Stimulated activated CD4-positive, alpha-beta T cell treated with anti-CD3 and anti-CD28 coated beads, Interleukin-12 subunit alpha, Interleukin-12 subunit beta, amount 100 ng/mL, for 24 hours (primary cell): Measurements from ENCODE around the gene ADCK1.
"Not testable (repeated sequence)": the region's sequence is repeated elsewhere in the genome, so short reads cannot be mapped to it uniquely, and the experiment has no call there.

ENCODE experiments used
- DNase-seq, 2 experiments: peaks; one replicate each; pipeline ENCODE4 v3.0.0-alpha.2; 2020; ENCODE audit warnings: low read depth in 2 of 2

Gene ADCK1, protein sequence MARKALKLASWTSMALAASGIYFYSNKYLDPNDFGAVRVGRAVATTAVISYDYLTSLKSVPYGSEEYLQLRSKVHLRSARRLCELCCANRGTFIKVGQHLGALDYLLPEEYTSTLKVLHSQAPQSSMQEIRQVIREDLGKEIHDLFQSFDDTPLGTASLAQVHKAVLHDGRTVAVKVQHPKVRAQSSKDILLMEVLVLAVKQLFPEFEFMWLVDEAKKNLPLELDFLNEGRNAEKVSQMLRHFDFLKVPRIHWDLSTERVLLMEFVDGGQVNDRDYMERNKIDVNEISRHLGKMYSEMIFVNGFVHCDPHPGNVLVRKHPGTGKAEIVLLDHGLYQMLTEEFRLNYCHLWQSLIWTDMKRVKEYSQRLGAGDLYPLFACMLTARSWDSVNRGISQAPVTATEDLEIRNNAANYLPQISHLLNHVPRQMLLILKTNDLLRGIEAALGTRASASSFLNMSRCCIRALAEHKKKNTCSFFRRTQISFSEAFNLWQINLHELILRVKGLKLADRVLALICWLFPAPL

DNA sequence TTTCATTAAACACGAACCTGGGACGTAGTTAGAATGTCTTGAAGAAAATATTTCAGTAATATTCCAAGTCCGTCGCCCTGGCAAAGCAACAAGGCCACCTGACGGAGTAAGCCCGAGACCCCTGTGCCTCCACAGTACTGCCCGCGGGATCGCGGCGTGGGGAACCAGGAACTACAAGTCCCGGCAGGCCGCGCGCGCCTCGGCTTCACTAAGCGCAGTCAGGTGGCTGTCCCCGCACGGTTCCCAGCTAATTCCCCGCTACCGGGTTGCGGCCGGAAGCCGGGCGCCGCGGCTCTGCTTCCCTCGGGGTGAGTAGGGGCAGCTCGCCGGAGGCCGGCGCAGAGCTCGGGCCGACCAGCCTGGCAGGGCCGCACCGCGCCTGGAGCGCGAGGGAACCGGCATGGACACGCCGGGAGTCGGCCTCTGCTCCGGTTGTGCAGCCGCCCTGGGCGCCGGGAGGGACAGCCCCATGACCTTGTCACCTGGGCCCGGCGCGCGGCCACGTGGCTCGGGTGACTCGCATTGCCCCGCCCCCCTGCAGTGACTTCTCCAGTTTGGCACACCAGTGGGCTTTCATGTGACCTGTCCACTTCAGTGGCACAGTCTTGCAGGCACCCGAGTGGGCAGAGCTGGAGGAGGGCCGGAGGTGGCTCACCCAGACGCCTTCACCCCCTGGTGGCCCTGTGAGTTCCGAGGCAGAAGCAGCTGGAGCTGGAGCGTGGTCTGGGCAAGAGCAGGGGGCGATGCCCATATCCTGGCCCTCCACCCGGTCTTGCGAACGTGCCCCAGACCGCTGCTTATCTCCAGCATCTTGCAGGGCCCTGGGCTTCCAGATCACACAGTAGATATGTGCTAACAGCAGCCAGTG lies at the start of gene ADCK1:
Gene ADCK1 (plus strand): TSS at position 247 of the 868 bp plus-strand sequence. CDS start 18,870 bp downstream, outside the sequence.
- peak; percentile 74 to 85 for DNase-seq

DNA sequence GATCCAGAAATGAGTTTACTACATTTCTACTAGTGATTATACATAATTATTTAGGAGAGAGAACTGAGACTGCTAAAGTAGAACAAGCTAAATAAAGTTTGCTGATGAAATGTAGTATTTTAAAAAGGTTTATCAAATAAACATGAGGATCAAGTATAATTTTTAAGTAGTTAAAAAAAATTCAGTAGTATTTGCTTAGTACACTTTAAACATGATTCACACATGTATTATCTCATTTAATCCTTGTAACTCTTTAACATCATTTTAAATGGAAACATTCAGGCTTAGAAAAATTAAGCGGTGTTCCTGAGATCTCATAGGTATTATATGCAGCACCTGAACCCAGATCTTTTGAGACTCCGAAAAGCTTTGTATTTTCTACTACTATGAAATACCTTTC lies 47.6 kb upstream of the ADCK1 start:
- no peak for DNase-seq

DNA sequence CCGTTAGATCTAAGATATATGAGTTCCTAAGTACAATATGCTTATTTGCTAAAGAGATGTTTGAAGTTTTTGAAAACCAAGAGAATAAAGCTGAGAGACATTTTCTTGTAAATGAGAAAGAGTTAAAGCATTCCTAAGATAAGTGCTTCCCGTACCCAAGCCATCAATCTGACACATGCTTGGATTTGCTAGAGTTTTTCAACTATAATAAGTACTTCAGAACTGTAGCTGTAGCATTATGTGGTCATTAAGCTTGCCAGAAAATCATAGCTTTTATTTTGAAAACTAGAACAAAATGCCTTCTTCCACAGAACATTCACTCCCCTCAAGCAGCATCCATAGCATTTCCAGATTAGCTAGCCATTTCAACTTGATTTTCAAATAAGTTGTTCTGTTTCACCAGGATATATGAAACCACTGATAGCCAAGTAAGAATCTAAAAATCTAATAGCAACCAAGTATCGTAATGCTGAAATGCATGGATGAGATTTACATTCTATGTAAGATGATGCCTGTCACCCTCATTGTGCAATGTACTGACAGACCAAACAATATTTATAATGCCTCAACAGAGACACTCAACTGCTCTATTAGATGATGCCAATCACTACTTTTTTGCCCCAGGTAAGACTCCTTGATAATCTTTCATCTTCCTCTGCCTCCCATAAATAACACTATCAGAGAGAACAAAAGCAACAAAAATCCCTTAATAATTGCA lies 47.0 kb upstream of the ADCK1 start:
- no peak for DNase-seq

DNA sequence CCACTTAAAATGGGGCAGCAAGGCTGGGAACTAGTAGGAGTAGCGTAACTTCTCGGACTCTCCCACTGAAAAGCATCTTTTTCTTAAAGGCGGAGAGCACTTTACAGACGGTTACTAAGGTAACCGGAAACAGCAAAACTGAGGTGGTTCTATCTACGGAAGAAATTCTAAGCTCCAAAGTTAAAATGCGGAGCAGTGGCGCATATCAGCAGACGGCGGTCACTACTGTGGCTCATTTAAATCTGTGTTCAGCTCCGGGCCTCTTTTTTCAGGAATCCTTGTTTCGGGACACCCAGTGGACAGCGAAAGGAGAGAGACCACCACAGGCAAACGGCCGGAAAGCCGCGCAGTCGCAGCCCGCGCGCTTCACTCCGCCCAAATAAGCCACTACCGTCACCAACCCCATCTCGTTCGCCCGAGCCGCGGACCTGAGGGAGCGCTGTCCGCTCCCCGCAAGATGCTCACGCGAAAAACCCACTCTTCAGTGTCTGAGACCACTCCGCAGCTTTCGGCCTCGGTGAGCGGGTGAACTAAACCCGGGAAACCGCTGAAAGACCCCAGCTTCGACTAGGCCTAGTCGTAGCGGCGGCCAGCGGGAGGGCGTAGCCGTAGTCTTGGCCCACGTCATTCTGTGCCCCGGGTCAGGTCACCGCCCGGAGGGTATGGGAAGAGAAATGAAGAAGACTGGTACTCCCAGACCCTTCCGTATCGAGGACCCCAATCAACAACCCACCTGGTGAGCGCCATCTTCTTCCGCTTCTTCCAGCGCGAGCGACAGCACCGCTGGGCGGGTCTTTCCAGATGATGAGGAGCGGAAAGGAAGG lies 39.3 kb upstream of the ADCK1 start, which contains the start of gene SNW1:
Gene SNW1 (minus strand): TSS at position 776 of the 824 bp plus-strand sequence. CDS start 29 bp downstream, at position 747.
- peak; percentile 85 for DNase-seq

DNA sequence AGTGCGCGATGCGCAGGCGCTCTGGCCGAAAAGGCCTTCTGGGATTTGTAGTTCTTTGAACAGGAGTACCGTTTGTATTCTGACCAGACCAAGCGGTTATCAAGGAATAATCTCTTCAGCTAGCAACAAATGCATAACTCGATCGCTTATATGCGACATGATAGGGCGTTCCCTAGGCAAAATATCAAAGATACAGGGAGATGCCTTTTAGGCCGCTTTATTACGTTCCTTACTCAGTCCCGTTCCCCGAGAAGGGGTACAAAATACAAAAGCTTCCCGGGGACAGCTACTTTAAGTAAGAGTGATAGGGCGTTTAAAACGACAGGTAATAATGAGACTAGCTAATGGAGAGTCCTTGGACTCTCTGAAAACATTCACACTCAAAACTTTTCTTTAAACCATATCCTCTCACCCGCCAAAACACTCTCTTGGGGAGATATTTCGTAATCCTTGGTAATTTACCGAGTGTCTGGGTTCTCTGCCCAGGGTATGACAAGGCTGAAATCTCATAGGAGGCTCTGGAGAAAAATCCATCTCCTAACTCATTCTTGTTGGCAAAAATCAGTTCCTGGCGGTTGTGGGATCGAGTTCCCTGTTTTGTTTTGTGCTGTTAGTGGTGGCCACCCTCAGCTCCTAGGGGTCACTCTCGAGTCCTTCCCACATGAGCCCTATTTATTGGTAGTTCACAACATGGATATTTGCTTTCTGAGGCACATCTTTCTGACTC lies 38.5 kb upstream of the ADCK1 start:
- no peak for DNase-seq

DNA sequence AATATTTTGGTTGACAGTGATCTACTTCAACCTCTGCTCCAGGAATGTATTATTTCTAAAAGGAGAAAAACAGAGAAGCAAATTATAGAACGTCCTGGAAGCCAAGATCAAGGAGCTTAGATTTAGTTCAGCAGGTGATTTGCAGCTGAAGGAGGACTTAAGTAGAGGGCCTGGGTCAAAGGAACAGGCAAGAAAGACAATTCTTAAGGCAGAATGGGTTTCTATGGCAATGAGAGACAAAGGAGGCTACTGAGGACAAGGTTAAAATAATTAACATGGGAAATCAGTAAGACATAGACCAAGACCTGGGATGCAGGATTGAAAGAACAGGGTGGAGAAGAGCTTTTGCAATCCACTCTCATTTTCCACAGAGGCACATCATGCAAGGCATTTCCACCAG lies 36.6 kb upstream of the ADCK1 start:
- DNase-seq, result no peak

DNA sequence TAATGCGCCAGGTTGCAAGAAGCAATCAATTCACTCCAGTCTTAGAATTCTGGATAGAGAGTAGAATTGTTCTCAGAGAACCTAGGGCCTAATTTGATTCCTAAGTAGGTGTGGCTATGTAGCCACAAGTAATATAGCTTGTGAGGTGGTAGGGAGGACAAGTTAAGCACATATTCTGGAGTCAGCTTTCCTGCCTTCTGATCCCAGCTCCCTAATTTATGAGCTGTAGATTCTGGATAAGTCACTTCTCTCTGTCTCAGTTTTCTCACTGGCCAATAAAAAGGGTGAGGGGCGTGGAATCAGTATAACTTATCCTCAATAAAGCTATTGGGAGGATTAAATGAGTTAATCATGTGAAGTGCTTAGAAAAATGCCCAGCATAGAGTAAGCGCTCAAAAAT lies 35.9 kb upstream of the ADCK1 start:
- DNase-seq, result no peak

DNA sequence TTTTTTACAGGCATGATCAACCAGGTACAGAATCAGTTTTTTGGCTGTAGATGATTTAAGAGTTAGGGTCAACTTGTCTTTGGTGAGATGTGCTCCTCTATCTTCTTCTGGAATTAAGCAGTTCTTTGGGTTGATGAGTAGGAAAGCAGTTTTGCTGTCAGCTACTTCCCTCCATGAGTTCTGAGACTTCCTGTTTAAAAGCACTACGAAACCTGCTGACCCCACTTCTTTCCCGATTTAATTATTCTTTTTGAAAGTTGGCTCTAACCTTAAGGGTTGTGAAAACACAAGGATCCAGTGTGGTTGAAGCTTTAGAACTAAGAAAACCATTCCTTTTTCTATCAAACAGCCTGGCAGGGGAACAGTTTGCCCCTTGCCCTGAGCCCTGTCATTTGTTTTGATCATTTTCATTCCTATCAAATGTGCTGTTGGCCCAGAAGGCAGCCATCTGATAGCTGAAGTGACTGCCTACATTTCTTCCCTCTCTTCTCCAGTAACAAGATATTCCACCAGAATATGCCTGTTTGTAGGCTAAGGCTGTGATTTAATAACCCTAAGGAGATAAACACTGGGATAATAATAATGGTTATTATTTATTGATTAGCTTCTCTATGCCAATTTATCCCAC lies 31.4 kb upstream of the ADCK1 start:
- not testable (repeated sequence) for DNase-seq

DNA sequence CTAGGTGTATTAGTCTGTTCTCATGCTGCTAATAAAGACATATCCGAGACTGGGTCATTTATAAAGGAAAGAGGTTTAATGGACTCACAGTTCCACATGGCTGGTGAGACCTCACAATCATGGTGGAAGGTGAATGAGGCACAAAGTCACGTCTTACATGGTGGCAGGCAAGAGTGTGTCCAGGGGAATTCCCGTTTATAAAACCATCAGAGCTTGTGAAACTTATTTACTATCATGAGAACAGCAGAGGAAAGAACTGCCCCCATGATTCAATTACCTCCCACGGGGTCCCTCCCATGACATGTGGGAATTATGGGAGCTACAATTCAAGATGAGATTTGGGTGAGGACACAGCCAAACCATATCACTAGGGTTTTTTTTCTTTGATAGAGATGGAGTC lies 25.9 kb upstream of the ADCK1 start:
- DNase-seq, result not testable (repeated sequence)

DNA sequence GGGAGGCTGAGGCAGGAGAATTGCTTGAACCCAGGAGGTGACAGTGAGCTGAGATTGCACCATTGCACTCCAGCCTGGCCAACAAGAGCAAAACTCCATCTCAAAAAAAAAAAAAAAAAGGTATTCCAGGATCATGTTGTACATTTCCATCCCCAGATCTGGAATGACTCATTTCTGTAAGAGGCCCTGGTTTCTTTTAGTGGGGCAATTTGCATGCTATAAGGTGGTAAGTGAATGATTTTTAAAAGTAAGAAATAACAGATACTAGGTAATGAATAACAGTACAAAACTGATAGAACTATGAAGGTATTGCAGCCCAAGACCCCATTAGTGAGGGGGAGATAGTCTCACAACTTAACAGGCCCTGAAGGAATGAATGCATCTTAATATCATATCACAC lies 17.7 kb upstream of the ADCK1 start:
- DNase-seq, result no peak

DNA sequence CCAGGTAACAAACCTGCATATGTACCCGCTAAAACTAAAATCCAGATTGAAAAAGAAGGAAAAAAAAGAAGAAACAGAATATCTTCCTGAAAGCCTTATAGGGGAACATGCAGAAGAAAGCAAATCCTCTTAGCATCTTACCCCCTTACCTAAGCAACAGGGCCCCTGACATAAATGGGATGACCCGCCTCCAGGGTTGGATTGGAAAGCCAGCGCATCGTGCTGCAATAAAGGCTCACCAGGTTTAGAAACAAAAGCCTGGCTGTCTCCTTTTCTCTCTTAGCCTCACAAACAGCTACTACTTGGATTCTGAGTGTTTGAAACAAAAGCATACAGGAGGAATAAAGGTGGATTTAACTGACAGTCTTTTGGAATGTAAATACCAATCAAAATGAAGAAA lies 13.8 kb upstream of the ADCK1 start:
- DNase-seq, result no peak

DNA sequence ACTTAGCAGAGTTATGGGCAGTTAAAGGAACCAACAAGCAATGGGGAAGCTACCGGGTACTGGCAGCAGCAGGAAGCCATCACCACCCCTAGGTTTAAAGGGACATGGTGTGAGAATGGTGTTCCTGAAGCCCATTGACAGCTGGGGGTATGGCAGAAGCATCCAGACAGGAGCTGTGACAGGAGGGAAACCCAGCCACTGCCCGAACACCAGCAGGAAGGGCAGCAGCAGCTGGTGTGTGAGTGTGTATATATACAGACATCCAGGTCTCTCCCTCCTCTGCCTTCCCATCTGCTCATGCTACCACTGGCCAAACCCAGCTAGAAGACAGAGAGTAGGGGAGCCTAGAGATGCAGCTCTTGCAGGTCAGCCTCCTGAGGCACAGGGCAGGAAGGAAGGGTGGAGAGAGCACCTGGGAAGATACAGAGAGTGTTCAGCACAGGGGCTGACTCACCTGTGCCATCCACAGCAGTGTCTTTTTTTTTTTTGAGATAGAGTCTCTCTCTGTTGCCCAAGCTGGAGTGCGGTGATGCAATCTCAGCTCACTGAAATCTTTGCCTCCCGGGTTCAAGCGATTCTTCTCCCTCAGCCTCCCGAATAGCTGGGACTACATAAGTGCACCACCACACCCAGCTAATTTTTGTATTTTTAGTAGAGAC lies 9.2 kb upstream of the ADCK1 start:
- no peak for DNase-seq

DNA sequence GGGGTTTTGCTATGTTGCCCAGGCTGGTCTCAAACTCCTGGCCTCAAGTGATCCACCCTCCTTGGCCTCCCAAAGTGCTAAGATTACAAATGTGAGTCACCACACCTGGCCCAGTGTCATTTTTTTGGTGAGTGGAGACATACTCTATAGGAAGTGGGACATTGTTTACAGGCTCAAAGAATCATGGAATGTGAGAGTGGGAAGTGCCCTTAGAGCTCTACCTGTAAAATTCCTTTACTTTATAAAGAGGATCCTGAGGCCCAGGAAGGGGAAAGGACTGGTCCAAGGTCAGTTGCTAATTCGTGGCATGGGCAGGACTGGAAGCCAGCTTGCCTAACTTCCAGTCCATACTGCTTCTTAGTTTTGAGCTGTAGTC lies 8.7 kb upstream of the ADCK1 start:
- DNase-seq, result no peak

DNA sequence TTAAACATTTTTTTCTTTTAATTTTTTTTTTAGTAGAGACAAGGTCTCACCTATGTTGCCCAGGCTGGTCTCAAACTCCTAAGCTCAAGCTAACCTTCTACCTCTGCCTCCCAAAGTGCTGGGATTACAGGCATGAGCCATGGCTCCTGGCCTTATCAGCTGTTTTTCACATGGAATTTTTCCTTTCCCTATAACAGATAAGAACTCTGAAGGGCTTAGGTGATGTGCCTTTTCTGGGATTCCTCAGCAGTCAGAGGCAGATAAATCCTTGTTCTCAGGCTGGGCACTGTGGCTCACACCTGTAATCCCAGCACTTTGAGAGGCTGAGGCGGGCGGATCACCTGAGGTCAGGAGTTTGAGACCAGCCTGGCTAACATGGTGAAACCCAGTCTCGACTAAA lies 6.7 kb upstream of the ADCK1 start:
- DNase-seq, result not testable (repeated sequence)

DNA sequence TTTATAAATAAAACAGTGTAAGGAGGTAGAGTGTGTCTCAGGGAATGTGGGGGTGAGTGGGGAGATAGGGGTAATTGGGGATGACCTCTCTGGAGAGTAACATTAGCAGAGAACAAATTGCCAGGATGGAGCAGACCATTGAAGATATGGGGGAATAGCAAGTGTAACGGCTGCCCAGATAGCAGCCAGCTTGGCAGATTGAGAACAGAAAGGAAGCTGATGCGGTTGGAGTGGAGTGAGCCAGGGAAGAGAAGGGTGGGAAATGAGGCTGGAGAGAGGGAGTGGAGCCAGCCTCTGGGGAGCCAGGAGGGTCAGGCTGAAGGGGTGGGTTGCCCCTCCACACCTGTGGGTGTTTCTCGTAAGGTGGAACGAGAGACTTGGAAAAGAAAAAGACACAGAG lies 5.6 kb upstream of the ADCK1 start:
- DNase-seq, result no peak

DNA sequence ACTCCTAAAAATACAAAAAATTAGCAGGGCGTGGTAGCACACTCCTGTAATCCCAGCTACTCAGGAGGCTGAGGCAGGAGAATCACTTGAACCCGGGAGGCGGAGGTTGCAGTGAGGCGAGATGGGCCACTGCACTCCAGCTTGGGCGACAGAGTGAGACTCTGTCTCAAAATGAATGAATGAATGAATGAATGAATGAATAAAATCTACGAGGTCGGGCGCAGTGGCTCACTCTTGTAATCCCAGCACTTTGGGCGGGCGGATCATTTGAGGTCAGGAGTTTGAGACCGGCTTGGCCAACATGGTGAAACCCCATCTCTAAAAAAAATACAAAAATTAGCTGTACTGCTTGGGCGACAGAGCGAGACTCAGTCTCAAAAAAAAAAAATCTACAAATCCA lies 453 bp upstream of the ADCK1 start:
- not testable (repeated sequence) for DNase-seq

DNA sequence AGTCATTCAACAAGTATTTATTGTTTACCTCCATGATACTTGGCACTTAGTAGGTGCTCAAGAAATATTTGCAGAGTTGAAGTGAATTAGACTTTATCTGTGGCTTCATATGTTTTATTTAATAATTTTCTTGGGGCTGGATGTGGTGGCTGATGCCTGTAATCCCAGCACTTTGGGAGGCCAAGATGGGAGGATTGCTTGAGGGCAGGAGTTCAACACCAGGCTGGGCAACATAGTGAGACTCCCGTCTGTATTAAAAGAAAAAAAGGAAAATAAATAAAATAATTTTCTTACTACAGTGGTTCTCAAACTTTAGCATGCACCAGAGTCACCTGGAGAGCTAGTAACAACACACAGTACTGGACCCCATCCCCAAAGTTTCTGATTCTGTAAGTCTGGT lies 905 bp downstream of the ADCK1 start:
- no peak for DNase-seq

DNA sequence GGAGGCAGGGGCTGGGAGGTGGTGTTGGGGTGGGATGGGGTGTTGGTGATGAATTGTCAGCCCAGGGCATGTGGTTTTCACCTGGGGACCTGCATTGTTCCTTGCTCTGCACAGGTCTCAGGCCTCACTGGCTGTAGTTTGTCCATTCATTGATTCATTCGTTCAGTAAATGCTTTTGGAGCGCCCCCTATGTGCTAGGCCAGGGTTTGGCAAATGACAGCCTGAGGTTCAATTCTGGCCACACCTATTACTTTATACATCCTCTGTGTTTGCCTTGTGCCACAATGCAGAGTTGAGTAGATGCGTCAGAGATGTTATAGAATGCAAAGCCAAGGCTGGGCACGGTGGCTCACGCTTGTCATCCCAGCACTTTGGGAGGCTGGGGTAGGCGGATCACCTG lies 4.7 kb downstream of the ADCK1 start:
- peak in 1 of 2 experiments; percentile 11 for DNase-seq

DNA sequence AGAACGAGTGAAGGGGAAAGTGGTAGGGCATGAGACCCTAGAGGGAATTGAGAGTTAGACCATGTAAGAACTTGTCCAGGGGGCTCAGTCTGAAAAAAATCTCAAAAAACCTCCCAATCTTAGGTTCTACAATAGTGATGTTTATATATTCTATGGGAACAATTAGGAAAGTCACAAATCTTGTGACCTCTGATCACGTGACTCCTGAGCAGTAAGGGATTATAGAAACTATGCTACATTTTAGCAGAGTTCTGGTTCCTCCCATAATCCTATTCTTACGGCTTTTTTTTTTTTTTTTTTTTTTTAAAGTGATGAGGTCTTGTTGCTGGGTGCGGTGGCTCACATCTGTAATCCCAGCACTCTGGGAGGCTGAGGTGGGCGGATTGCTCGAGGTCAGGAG lies 5.8 kb downstream of the ADCK1 start:
- DNase-seq, result no peak
